DOHH2 (cell line): ENCODE measurements around the gene SSMEM1.

Experiments
- EZH2phosphoT487 ChIP-seq: fragments of 200-600 bp; sonication (generic); IDR thresholded peaks from 2 replicates; pipeline ENCODE4 v1.6.1; 2017; ENCODE audit warnings: borderline replicate concordance, mild to moderate bottlenecking, antibody characterized with exemption, low read length, moderate library complexity, mixed read lengths
- TF ChIP-seq, protein P1 (sequence below): fragments of 200-600 bp; sonication (generic); IDR thresholded peaks from one replicate; pipeline ENCODE4 v1.5.1; 2014; ENCODE audit warnings: antibody characterized with exemption, mild to moderate bottlenecking, low read depth, low read length; ENCODE audit not compliant: poor library complexity, severe bottlenecking

DNA sequence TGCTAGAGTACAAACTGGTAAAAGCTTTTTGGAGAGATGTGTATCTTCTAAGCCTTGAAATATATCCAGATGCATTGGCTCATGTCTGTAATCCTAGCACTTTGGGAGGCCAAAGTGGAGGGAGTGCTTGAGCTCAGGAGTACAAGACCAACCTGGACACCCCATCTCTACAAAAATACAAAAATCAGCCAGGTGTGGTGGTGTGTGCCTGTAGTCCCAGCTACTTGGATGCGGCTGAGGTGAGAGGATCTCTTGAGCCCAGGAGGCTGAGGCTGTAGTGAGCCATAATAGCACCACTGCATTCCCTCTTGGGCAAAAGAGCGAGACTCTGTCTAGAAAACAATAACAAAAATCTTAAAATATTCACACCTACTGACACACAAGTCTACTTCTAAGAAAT, 28.0 kb upstream of the SSMEM1 start:
- TF ChIP-seq, protein P1, sequence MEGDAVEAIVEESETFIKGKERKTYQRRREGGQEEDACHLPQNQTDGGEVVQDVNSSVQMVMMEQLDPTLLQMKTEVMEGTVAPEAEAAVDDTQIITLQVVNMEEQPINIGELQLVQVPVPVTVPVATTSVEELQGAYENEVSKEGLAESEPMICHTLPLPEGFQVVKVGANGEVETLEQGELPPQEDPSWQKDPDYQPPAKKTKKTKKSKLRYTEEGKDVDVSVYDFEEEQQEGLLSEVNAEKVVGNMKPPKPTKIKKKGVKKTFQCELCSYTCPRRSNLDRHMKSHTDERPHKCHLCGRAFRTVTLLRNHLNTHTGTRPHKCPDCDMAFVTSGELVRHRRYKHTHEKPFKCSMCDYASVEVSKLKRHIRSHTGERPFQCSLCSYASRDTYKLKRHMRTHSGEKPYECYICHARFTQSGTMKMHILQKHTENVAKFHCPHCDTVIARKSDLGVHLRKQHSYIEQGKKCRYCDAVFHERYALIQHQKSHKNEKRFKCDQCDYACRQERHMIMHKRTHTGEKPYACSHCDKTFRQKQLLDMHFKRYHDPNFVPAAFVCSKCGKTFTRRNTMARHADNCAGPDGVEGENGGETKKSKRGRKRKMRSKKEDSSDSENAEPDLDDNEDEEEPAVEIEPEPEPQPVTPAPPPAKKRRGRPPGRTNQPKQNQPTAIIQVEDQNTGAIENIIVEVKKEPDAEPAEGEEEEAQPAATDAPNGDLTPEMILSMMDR, result no peak
- TF ChIP-seq EZH2phosphoT487, result no peak
